SU-DHL-6 (cell line): ENCODE measurements around the gene DUS1L.

Source experiments
- H2AFZ ChIP-seq: fragments of 200-600 bp; sonication (generic); 2 replicates; pipeline ENCODE4 v1.6.1; 2014; ENCODE audit warnings: low read depth, mild to moderate bottlenecking, moderate library complexity, mixed read lengths, antibody characterized with exemption, low read length; ENCODE audit not compliant: severe bottlenecking
- H3F3A ChIP-seq: fragments of 200-600 bp; shearing (Covaris generic); 2 replicates; pipeline ENCODE4 v1.6.0; 2016; ENCODE audit warnings: antibody characterized with exemption, mild to moderate bottlenecking; ENCODE audit not compliant: insufficient read depth
- H3K27ac ChIP-seq: fragments of 200-600 bp; sonication (generic); 2 replicates; pipeline ENCODE4 v1.5.1; 2016; ENCODE audit warnings: low read depth, mild to moderate bottlenecking, low read length, moderate library complexity, mixed read lengths
- H3K27me3 ChIP-seq: fragments of 200-600 bp; sonication (generic), shearing (Covaris generic); 2 replicates; pipeline ENCODE4 v1.6.0; 2014; ENCODE audit warnings: mild to moderate bottlenecking, low read length
- H3K36me3 ChIP-seq: fragments of 200-600 bp; sonication (generic); 2 replicates; pipeline ENCODE4 v1.6.1; 2014; ENCODE audit warnings: mild to moderate bottlenecking, low read length, mixed read lengths
- H3K4me2 ChIP-seq: fragments of 300-600, 200-600 bp; shearing (Covaris generic), sonication (generic); 2 replicates; pipeline ENCODE4 v1.6.0; 2014; ENCODE audit warnings: low read length, low read depth, mild to moderate bottlenecking; ENCODE audit not compliant: poor library complexity, severe bottlenecking
- H3K4me3 ChIP-seq: fragments of 200-600 bp; sonication (generic); 2 replicates; pipeline ENCODE4 v1.5.1; 2014; ENCODE audit warnings: antibody characterized with exemption, low read length, mild to moderate bottlenecking, mixed read lengths; ENCODE audit not compliant: insufficient read depth, poor library complexity, severe bottlenecking
- H3K79me2 ChIP-seq: fragments of 200-600 bp; sonication (generic); 2 replicates; pipeline ENCODE4 v1.6.1; 2014; ENCODE audit warnings: mild to moderate bottlenecking, low read length, moderate library complexity; ENCODE audit not compliant: insufficient read depth
- H3K9ac ChIP-seq: fragments of 200-600 bp; sonication (generic); 2 replicates; pipeline ENCODE4 v1.7.0; 2014; ENCODE audit warnings: mild to moderate bottlenecking, low read length
- H3K9me2 ChIP-seq: fragments of 200-600 bp; sonication (generic); replicated peaks from 2 replicates; pipeline ENCODE4 v1.6.1; 2014; ENCODE audit warnings: low read length; ENCODE audit not compliant: insufficient read depth
- H3K9me3 ChIP-seq: fragments of 200-600 bp; sonication (generic); 2 replicates; pipeline ENCODE4 v1.6.1; 2014; ENCODE audit warnings: low read length, mixed read lengths; ENCODE audit not compliant: insufficient read depth
- H4K20me1 ChIP-seq: fragments of 200-600 bp; sonication (generic); 2 replicates; pipeline ENCODE4 v1.6.1; 2014; ENCODE audit warnings: low read depth, mild to moderate bottlenecking, antibody characterized with exemption, low read length, moderate library complexity, mixed read lengths
- EZH2phosphoT487 ChIP-seq: fragments of 200-600 bp; sonication (generic), shearing (Covaris generic); conservative IDR thresholded peaks from 2 replicates; pipeline ENCODE4 v1.6.1; 2018; ENCODE audit warnings: mild to moderate bottlenecking, antibody characterized with exemption, low read length, moderate library complexity, mixed read lengths
- TF ChIP-seq, protein P1 (sequence below): fragments of 200-600 bp; sonication (generic); IDR thresholded peaks from one replicate; pipeline ENCODE4 v1.5.1; 2017; ENCODE audit warnings: antibody characterized with exemption, mild to moderate bottlenecking, low read length, moderate library complexity; ENCODE audit not compliant: insufficient read depth, poor library complexity, severe bottlenecking

The DUS1L gene

DNA sequence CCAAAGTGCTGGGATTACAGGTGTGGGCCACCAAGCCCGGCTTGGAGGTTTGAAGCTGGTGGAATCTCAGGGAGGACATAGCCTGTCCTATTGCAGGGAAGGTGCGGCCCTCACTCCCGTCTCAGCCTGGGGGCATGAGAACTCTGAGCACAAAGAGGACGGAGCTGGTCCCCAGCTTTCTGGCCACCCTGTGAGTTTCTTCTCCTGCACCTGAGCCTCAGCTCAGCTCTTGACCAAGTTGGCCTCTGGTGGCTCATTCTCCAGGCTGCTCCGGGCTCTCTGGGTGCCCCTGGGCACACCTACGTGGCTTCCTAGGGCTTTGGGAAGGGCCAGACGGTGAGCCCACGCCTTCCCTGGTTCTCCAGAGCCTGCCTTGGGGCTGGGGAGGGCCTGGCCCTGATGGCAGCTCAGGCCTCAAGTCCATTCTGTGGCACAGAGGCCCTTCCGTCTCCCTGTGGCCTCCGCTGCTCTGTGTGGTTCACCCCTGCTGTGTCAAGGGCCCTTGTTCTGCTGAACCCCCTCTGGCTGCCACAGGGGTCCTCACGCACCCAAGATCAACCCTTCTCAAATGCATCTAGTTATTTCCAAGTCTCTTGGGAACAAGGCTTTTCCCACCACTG, 39.3 kb upstream of the DUS1L start:
- no peak overlapping the region for H2AFZ ChIP-seq
- no peaks in the 10 kb centered on the region for H3K9me2 ChIP-seq
- H4K20me1 ChIP-seq: no peaks in the 10 kb centered on the region
- no peak overlapping the region for H3K9ac ChIP-seq
- no peaks in the 10 kb centered on the region for H3K9me3 ChIP-seq
- H3F3A ChIP-seq: peaks cover 28% of the 10 kb centered on the region
- TF ChIP-seq EZH2phosphoT487: no peak
- TF ChIP-seq, protein P1, sequence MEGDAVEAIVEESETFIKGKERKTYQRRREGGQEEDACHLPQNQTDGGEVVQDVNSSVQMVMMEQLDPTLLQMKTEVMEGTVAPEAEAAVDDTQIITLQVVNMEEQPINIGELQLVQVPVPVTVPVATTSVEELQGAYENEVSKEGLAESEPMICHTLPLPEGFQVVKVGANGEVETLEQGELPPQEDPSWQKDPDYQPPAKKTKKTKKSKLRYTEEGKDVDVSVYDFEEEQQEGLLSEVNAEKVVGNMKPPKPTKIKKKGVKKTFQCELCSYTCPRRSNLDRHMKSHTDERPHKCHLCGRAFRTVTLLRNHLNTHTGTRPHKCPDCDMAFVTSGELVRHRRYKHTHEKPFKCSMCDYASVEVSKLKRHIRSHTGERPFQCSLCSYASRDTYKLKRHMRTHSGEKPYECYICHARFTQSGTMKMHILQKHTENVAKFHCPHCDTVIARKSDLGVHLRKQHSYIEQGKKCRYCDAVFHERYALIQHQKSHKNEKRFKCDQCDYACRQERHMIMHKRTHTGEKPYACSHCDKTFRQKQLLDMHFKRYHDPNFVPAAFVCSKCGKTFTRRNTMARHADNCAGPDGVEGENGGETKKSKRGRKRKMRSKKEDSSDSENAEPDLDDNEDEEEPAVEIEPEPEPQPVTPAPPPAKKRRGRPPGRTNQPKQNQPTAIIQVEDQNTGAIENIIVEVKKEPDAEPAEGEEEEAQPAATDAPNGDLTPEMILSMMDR: no peak
- H3K4me3 ChIP-seq: no peak overlapping the region
- H3K79me2 ChIP-seq: no peaks in the 10 kb centered on the region
- H3K4me2 ChIP-seq: peak overlapping the region; percentile 66
- H3K27ac ChIP-seq: no peak overlapping the region
- H3K27me3 ChIP-seq: no peaks in the 10 kb centered on the region
- H3K36me3 ChIP-seq: no peaks in the 10 kb centered on the region

DNA sequence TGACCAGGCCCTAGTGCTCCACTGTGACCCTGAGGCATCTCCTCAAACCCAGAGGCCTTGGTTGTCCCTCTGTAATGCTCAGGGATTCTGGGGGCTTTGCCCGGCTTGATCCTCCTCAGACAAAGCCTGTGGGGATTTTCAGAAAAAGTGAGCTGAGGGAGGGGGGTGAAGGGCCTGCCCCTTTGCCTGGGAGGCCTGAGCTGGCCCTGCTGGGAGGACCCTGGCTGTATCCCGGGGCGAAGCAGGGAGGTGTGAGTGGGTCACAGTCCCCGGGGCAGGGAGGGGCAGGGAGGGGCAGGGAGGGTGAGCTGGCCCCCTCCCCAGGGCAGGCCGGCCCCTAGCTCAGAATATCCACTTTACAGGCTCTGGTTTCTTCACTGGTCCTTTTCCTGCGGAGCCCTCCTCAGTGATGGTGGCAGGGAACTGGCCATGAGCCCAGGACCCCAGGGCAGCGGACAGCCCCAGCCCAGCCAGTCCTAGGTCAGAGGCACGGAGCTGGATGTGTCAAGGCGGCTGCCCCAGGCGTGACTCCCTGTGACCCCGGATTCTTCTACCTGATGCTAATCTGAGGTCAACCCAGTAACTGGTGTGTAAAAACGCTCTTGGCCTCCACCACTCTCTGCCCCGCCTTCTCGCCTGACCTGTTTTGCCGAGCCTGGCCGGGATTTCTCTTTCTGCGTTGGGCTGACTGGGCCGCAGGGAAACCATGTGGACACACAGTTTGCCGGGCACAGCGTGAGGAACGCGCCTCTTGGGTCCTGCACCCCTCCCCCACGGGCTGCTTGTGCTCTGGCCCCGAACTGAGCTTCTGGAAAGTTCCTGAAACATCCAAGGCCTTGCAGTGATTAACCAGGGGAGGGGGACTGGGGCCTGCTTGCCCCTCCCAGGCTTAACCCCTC, 38.2 kb upstream of the DUS1L start:
- no peak overlapping the region for H2AFZ ChIP-seq
- no peaks in the 10 kb centered on the region for H3K9me2 ChIP-seq
- H3F3A ChIP-seq: peaks cover 36% of the 10 kb centered on the region
- no peak overlapping the region for H3K9ac ChIP-seq
- no peaks in the 10 kb centered on the region for H3K9me3 ChIP-seq
- no peak overlapping the region for H3K4me2 ChIP-seq
- no peaks in the 10 kb centered on the region for H3K36me3 ChIP-seq
- no peak overlapping the region for H3K4me3 ChIP-seq
- no peak for TF ChIP-seq EZH2phosphoT487
- TF ChIP-seq, protein P1: no peak
- H4K20me1 ChIP-seq: no peaks in the 10 kb centered on the region
- H3K79me2 ChIP-seq: no peaks in the 10 kb centered on the region
- H3K27ac ChIP-seq: no peak overlapping the region
- no peaks in the 10 kb centered on the region for H3K27me3 ChIP-seq

DNA sequence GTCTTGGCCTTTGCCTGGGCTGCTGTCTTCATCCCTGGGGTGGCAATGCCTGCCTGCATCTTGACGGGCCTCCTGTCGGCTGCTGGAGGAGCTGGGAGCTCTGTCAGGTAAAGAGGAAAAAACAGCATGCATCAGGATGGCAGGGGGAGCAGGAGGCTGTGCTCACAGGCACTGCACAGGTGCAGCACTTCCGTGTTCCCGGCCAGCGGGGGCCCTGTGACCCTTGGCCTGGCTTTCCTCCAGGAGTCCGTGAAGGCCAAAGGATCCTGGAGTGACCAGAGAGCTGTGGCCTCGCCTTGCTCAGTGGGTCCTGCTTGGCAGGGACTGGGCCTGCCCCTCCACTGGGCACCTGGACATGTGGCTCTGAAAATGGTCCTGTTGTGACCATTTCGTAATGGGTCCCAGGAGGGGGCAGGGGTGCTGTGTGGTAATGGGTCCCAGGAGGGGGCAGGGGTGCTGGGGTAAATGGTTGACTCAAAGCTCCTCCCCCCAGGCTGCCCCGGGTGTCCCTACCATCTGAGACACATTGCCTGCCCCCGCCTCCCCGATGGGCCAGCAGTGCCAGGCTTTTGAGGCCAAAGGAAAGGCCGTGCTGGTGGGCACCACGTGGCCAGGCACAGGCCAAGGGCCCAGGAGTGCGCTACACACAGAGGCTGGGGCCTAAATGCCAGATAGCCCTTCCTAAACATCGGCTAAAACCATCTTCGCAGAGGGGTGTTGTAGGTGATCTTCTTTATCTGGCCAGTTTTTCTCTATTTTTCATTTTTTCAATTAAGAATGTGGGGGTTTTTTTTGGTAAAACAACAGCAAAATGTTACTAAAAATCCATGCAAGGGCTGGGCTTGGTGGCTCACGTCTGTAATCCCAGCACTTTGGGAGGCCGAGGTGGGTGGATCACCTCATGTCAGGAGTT, 36.4 kb upstream of the DUS1L start:
- H3K4me2 ChIP-seq: no peak overlapping the region
- no peaks in the 10 kb centered on the region for H4K20me1 ChIP-seq
- no peaks in the 10 kb centered on the region for H3K36me3 ChIP-seq
- no peak overlapping the region for H2AFZ ChIP-seq
- no peaks in the 10 kb centered on the region for H3K9me3 ChIP-seq
- H3K9me2 ChIP-seq: no peaks in the 10 kb centered on the region
- H3F3A ChIP-seq: peaks cover 36% of the 10 kb centered on the region
- H3K4me3 ChIP-seq: no peak overlapping the region
- peaks cover 10% of the 10 kb centered on the region for H3K79me2 ChIP-seq
- TF ChIP-seq, protein P1: no peak
- no peak for TF ChIP-seq EZH2phosphoT487
- peak overlapping the region; percentile 94 for H3K27ac ChIP-seq
- H3K9ac ChIP-seq: no peak overlapping the region
- H3K27me3 ChIP-seq: no peaks in the 10 kb centered on the region
